HL-60/S4 (cell line): Measurements from ENCODE around the gene PTCH1.

Experiments used
- in situ Hi-C: fragments of 300-500 bp; cut with MboI; formaldehyde crosslinking; loops from 2 replicates; pipeline ENCODE4 v1.14.3; 2022; ENCODE audit warnings: low sequenced_read_pairs

Gene PTCH1

GRCh38 chr9:95513711-95514110 lies 3.1 kb downstream of the PTCH1 start:
- in situ Hi-C loops = no loop called here

GRCh38 chr9:95512709-95513095 lies 4.1 kb downstream of the PTCH1 start:
- in situ Hi-C loops = no loop called here

GRCh38 chr9:95511952-95512708 lies 4.6 kb downstream of the PTCH1 start:
- in situ Hi-C loops = no loop called here

- in situ Hi-C loops = no loop called here
These were observed 5.2 kb downstream of the PTCH1 start for GRCh38 chr9:95511616-95511931.

- in situ Hi-C loops = no loop called here
These were observed 5.8 kb downstream of the PTCH1 start for GRCh38 chr9:95510709-95511615.

GRCh38 chr9:95509851-95510708 lies 6.7 kb downstream of the PTCH1 start:
- in situ Hi-C loops = no loop called here

- in situ Hi-C loops = no loop called here
These were observed 7.6 kb downstream of the PTCH1 start for GRCh38 chr9:95508968-95509850.

GRCh38 chr9:95508242-95508967 lies 8.4 kb downstream of the PTCH1 start:
- in situ Hi-C loops = no loop called here

GRCh38 chr9:95507464-95508241 lies 9.1 kb downstream of the PTCH1 start:
- in situ Hi-C loops = no loop called here

- in situ Hi-C loops = no loop called here
These were observed 9.9 kb downstream of the PTCH1 start for GRCh38 chr9:95506678-95507463.

- in situ Hi-C loops = no loop called here
These were observed 10.4 kb downstream of the PTCH1 start for GRCh38 chr9:95506428-95506677.

- in situ Hi-C loops = no loop called here
These were observed 10.9 kb downstream of the PTCH1 start for GRCh38 chr9:95505717-95506427.

- in situ Hi-C loops = no loop called here
These were observed 11.6 kb downstream of the PTCH1 start for GRCh38 chr9:95505072-95505716.

- in situ Hi-C loops = no loop called here
These were observed 12.5 kb downstream of the PTCH1 start for GRCh38 chr9:95504053-95504963.

- in situ Hi-C loops = no loop called here
These were observed 13.4 kb downstream of the PTCH1 start for GRCh38 chr9:95503369-95503768.

- in situ Hi-C loops = no loop called here
These were observed 14.5 kb downstream of the PTCH1 start for GRCh38 chr9:95502248-95502647.
